Measurements from ENCODE around the gene CROT. TPM values are rescaled to one million over a fixed set of nuclear protein-coding genes. Genes with fewer than 3 reads are reported as not detected.

The CROT gene
- total RNA-seq, 1 experiment from 2014 or later = 4.0 TPM

GRCh38 chr7:87447116-87447635 lies 101.7 kb downstream of the CROT start:
- Mint-ChIP-seq H3K4me1 (peaks cover 4% of the 10 kb centered on the region), H3K27me3 (ENCODE audit: low read depth) (no peaks in the 10 kb centered on the region), H3K4me3 (no peak overlapping the region), H3K27ac (no peak overlapping the region), H3K9me3 (no peaks in the 10 kb centered on the region), H3K36me3 (no peaks in the 10 kb centered on the region)
- no peak for ATAC-seq
- TF ChIP-seq MYBL2 (CRISPR knock-in tag; IDR thresholded peaks at IDR 0.05) (no peak), JAZF1 (CRISPR knock-in tag; IDR thresholded peaks at IDR 0.05) (no peak), CREB1 (CRISPR knock-in tag; IDR thresholded peaks at IDR 0.05) (no peak)
- DNase-seq (ENCODE audit: low spot score) = no peak
- POLR2A ChIA-PET = no interaction called here
- CTCF ChIA-PET = no interaction called here

- Mint-ChIP-seq H3K9me3 (no peaks in the 10 kb centered on the region), H3K27ac (no peak overlapping the region; the same call in 1 of the 2 replicates), H3K4me3 (no peak overlapping the region), H3K27me3 (ENCODE audit: low read depth) (no peaks in the 10 kb centered on the region), H3K36me3 (no peaks in the 10 kb centered on the region), H3K4me1 (peaks cover 4% of the 10 kb centered on the region)
- TF ChIP-seq, protein P1, sequence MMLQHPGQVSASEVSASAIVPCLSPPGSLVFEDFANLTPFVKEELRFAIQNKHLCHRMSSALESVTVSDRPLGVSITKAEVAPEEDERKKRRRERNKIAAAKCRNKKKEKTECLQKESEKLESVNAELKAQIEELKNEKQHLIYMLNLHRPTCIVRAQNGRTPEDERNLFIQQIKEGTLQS (CRISPR knock-in tag; conservative IDR thresholded peaks at IDR 0.05) = no peak
- no peak for TF ChIP-seq NR2C2 (CRISPR knock-in tag; IDR thresholded peaks at IDR 0.05)
- TF ChIP-seq KAT7 (CRISPR knock-in tag; IDR thresholded peaks at IDR 0.05; ENCODE audit: borderline replicate concordance) = no peak
- no peak for TF ChIP-seq ZNF671 (CRISPR knock-in tag; IDR thresholded peaks at IDR 0.05)
- no peak for TF ChIP-seq SP1 (CRISPR knock-in tag; conservative IDR thresholded peaks at IDR 0.05)
- TF ChIP-seq NFE2L1 (CRISPR knock-in tag; IDR thresholded peaks at IDR 0.05) = no peak
- TF ChIP-seq ELF4 (CRISPR knock-in tag; IDR thresholded peaks at IDR 0.05; ENCODE audit: low read depth) = no peak
- TF ChIP-seq ZNF232 (CRISPR knock-in tag; IDR thresholded peaks at IDR 0.05) = no peak
- TF ChIP-seq ESRRA (CRISPR knock-in tag; IDR thresholded peaks at IDR 0.05; ENCODE audit: borderline replicate concordance) = no peak
- no peak for TF ChIP-seq ZMAT4 (CRISPR knock-in tag; IDR thresholded peaks at IDR 0.05)
- no peak for TF ChIP-seq IRF2 (CRISPR knock-in tag; IDR thresholded peaks at IDR 0.05; ENCODE audit: borderline replicate concordance, low read depth)
- no peak for TF ChIP-seq RELA (CRISPR knock-in tag; IDR thresholded peaks at IDR 0.05; ENCODE audit: borderline replicate concordance)
- TF ChIP-seq OVOL2 (CRISPR knock-in tag; IDR thresholded peaks at IDR 0.05; ENCODE audit: borderline replicate concordance) = no peak
- TF ChIP-seq, protein P2, sequence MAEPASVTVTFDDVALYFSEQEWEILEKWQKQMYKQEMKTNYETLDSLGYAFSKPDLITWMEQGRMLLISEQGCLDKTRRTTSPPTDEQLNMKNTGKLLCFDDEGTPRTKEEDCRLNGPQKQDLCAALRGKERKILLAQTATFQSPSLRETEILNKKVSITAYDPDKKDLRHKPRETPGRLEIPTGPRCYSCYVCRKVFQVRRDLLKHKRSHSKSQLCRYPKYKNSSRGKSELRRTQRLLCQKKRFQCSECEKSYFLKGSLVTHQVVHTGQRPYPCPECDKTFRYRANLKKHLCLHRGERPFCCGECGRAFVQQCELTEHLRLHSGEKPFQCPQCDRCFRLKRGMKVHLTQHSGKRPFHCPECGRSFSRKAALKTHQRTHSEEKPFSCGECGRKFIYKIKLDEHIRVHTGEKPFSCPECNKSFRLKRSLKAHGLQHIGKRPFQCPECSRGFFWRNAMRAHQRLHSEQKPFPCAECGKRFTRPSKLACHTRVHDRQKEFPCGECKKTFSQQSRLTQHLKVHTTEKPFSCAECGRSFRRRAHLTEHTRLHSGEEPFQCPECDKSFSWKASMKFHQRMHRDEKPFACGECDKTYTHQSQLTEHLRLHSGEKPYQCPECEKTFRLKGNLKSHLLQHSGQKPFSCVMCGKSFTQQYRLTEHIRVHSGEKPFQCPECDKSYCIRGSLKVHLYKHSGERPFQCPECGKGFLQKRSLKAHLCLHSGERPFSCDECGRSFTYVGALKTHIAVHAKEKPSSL (CRISPR knock-in tag; conservative IDR thresholded peaks at IDR 0.05) = no peak
- no peak for TF ChIP-seq TEAD4 (CRISPR knock-in tag; IDR thresholded peaks at IDR 0.05)
- no peak for TF ChIP-seq TP53 (CRISPR knock-in tag; IDR thresholded peaks at IDR 0.05)
- no peak for TF ChIP-seq AFF4 (CRISPR knock-in tag; IDR thresholded peaks at IDR 0.05; ENCODE audit: borderline replicate concordance)
- TF ChIP-seq STAT6 (CRISPR knock-in tag; conservative IDR thresholded peaks at IDR 0.05; ENCODE audit: low read depth) = no peak
- TF ChIP-seq CREB1 (CRISPR knock-in tag; IDR thresholded peaks at IDR 0.05) = no peak
- no peak for TF ChIP-seq ZNF512 (CRISPR knock-in tag; IDR thresholded peaks at IDR 0.05; ENCODE audit: borderline replicate concordance)
- ChIA-PET POLR2A (no interaction called here), CTCF (no interaction called here)
- no peak for DNase-seq (ENCODE audit: low spot score)
- ATAC-seq = no peak
Observed at GRCh38 chr7:87448388-87448787, 102.9 kb downstream of the CROT start.

Data from WTC11 (cell line).